NOMO-1 (cell line): ENCODE measurements around the gene ZNF133.

Experiments used
- DNase-seq, 2 experiments: peaks; one replicate each; lab custom pipeline; 2025; ENCODE audit not compliant: unreplicated experiment in 2 of 2; lab: John Stamatoyannopoulos, UW

ZNF133 gene

GRCh38 chr20:18359854-18360253 lies 71.5 kb downstream of the ZNF133 start:
- no peak for DNase-seq

GRCh38 chr20:18360635-18361034 lies 72.3 kb downstream of the ZNF133 start:
- DNase-seq: no peak

- DNase-seq: no peak
Observed at GRCh38 chr20:18361678-18362077, 73.4 kb downstream of the ZNF133 start.

GRCh38 chr20:18362916-18363315 lies 74.6 kb downstream of the ZNF133 start:
- DNase-seq: no peak

GRCh38 chr20:18363708-18364107 lies 75.4 kb downstream of the ZNF133 start:
- no peak for DNase-seq

- no peak for DNase-seq
Observed at GRCh38 chr20:18364768-18365167, 76.4 kb downstream of the ZNF133 start.
